GM19452 (cell line): ENCODE results near the gene ZNRF3.
"Not testable (repeated sequence)": the region's sequence is repeated elsewhere in the genome, so short reads cannot be mapped to it uniquely, and the experiment has no call there.

ENCODE experiments used
- ATAC-seq: cut with Tn5 transposase; IDR thresholded peaks from one replicate; pipeline ENCODE4 v1.9.1; 2021; ENCODE audit not compliant: unreplicated experiment

Gene ZNRF3

DNA sequence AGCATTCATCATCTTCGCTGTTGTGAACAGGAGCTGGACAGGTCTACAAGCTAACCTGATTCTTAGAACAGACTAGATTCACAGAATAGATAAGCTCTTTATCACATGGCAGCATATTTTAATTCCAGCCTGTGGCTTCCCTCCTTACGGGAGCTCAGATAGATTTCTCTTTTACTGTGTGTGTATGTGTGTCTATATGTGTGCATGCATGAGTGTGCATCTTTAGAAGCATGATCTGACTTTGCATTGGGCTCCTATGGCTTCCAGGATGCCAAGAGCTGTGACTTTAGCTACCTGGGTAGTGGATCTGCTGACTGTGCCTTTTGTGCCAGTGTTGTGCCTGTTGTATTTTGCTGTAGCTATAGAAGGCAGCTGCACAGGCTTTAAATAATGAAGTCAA lies 44.3 kb downstream of the ZNRF3 start:
- ATAC-seq = no peak

DNA sequence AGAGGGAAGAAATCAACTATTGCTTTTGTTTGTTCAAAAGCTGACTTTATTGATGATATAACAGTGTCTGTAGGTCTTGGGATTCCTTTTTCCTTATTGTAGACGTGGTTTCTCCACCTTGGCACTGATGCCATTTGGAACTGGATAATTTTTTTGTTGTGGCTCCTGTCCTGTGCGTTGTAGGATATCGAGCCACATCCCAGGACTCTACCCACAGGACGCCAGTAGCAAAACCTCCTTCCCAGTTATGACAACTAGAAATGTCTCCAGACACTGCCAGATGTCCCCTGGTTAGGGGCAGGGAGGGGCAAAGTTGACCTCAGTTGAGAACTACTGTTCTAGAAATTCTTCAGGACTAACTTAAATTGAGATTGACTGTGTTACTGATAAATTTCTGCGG lies 45.8 kb downstream of the ZNRF3 start:
- ATAC-seq = no peak

DNA sequence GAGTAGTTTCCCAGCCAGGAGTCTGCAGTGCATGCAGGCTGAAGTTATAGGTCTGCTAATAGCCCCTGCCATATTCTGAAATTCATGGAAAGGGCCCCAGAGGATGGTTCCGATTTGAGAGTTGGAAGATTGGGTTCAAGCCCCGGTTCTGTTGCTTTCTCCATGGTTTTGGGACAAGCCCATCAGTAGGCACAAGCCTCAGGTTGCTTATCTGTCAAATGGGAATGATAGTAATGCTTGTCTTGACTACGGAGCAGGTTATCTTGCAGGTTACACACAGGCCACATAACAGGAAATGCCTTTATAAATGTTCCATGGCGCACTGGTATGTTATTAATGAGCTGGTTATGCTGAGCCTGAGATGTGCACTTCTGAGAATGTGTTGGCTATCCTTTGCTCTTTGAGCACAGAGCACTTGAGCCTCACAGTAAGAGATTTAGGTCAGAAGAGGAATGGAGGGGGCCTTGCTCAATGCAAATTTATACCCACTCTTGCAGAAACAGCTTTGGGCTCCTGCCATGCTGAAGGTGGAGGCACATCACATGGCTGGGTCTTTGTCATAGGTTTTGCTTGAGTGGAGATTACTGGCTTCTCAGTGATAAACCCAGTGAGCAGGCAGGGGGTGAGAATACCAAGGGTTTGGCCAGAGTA lies 47.1 kb downstream of the ZNRF3 start:
- ATAC-seq = no peak

DNA sequence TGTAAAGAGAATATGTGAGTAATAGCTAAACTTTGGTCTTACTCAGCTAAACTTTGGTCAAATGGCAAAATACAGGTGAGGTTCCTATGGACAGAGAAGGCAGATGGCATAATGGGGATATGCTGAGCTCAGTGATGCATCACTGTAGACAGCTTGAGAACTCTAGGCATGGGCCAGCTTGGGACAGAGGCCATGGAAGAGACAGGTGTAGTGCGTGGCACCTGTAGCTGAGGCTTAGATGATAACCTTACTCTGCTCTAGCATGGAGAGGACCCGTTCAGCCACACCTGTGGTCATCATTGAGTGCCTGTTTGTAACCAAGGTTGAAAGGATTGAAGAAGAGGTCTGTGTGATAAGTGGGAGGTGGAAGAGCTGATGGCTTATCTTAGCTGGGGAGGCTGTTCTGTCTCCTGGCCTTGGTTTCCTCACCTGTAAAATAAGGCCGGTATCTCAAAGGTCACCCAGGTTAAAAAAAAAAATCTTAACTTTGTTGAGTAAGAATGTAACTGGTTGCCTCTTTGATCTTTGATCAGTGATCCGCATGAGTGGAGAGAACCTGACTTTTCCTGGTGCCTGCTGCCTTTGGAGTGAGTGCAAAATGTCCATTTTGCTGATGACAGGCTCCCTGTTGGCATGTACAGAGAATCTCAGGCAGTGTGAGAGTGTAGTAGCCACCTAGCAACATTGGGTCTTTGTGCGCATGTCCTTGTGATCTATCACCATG lies 48.6 kb downstream of the ZNRF3 start:
- no peak for ATAC-seq

DNA sequence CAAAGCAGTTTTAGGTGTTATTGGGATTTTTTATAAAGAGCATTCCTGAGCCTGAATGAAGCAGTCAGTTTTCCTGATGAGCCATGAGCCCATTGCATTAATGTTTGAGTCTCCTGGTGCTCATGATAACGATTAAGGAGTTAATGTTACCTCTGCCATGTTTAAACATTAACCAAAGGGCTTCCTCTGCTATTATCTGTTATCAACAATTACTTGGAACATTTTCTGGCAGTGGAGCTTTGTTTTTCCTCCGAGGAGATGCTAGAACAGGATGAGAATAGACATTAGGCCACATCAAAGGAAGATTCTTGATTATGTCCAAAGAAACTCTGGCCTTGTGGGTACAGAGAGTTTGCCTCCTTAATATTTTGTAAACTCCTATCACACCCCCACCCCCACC lies 49.9 kb downstream of the ZNRF3 start:
- ATAC-seq = no peak

DNA sequence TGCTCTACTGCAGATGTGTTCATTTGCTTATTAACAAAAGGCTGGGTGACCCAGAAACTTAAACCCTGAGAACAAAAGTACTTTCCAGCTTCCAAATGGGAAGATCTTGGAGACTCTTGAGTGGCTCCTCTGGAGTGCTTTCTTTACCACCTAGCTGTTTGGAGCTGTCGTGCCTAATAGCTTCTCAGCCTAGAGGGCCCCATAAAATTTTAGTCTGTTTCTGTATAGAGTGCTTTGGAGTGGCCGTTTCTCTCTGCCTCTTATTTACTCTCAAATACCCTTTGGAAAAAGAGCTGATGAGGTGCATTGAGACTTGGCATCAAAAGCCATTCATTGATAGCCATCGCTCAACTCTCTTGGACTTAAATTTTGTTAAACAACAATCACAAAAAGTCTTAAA lies 50.7 kb downstream of the ZNRF3 start:
- ATAC-seq = no peak

DNA sequence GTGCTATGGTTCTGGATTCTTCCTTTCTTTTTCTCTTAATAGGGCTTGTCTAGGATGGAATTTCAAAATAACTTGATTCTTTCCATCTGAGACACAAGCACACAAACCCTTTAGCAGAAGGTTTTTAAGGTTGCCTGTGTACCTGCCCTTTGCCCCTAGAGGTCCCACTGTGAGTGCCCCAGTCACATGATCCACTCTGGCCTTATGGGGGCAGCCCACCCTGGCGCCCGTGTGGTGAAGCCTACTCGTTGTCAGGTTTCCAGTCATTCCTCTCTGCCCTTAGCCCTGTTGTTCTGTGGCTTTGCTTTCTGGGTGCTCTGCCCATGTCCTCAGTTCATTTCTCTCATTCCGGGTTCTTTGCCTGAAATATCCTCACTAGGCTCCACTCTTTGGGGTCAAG lies 51.8 kb downstream of the ZNRF3 start:
- no peak for ATAC-seq

DNA sequence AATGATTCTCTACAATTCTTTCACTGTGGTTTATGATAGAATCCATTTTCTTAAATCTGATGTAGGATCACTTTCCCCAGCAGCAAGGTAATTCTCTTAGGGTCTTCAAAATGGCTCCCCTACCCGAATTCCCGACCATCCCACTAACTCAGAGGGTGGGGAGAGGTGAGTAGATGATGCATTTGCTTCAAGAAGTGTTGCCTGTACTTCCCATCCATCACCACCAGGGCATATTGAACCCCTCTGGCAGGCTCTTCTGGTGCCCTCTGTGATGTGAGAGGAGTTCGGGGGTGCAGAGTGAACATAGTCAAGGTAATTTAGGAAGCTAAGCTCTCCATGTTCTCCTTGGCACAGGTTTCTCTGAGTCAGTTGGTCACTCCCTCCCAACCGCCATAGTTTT lies 52.3 kb downstream of the ZNRF3 start:
- no peak for ATAC-seq

DNA sequence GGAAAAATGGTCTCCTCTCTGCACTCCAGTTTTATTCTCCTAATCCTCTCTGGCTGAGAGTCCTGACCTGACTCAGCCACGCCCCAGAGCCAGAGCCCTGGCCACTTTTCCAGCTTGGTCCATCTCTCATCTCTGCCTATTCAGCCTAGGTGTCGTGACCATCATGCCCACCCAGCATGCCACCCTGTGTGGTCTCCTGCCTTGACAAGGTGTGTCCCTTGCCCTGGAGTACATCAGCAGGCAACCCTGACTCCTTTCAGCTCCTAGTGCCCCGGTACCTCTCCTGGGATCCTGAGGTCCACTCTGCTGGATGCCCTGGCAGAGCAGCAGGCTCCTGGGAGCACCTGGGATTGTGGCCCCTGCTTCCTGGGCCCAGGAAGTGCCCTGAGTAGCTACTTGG lies 52.8 kb downstream of the ZNRF3 start:
- ATAC-seq = no peak

DNA sequence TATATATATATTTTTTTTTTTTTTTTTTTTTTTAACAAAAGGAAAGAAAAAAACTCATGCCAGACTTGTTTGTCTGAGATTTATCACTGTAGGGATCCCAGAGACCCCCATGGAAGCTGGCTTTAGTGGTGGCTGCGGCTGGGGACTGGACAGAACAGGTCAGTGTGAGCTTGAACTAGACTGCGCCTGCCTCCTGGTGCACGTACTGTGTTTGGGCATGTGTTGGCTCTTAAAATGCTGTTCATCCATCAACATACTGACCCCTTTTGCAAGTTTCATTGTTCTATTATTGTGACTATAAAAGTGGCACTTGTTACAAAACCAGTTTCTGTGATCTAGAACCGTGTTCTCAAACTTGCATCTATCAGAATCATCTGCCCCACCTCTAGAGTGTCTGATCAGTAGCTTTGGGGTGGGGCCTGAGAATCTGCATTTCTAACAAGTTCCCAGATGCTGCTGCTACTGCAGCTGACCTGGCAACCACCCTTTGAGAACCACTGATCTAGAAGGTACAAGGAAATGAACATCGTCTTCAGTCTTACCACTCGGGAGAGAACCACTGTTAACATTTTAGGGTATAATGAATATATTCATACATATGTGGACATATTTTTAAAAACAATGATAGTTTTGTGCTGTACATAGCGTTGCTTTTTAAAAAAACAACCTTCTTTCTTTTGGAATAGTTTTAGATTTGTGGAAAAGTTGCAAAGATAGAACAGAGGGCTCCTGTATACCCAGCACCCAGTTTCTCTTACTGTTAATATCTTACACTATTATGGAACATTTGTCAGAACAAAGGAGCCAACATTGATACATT lies 54.0 kb downstream of the ZNRF3 start:
- ATAC-seq = no peak

DNA sequence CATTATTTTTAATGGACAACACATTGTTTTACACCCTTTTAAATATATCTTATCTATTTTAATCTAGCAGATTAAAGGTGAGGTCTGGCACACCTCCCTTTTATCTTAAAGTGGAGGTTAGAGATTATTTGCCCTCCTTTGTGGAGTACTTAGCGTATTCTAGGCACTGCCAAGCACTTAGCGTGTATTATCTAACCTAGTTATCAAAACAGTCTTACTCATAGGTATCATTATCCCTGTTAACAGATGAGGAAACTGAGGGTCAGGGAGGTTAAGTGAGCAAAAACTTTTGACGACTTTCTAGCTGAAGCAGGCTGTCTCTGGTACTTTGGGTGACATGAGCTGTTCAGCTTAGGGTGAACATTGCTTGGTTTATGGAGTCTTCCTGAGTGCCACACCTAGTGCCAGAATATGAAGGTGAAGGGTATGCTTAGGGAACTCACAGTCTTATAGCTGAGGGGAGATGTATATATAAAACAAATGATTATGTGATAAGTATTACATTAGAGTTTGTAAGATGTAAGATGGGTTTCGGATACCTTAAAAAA lies 55.0 kb downstream of the ZNRF3 start:
- ATAC-seq = no peak

DNA sequence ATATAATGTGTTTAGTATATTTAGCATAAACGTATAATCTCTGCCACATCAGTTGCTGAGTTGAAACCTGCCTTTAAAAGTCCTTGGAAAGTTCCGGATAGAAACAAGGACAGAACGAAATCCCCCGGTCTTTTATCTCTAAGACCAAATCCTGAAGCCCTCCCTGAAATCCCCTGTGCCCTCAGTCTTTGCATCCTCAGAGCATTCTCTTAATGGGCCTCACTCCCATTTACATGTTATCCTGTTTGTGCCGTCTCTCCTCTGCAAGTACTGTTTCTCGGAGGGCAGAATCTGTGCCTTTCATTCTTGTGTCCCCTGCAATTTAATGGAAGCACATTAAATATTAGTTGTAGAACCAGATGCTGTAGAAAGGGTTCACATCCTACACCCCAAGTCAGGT lies 56.0 kb downstream of the ZNRF3 start:
- no peak for ATAC-seq

DNA sequence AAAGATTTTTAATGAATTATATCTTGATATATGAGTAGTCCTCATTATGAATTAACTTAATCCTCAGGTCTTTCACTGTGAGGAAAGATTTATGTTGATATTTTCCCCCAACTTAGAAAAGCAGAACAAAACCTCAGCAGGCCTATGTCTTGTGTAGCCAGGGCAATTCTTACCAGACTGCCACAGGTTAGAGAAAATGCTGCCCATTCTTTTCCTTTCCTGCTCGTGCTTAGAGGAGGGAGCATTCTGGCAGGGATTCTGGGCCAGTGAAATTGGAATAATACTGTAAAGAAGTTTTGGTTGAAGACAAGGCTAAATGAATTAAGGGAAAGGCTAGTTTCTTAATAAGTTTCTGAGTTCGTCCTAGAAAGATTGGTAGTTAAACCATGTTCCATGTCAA lies 56.6 kb downstream of the ZNRF3 start:
- no peak for ATAC-seq

DNA sequence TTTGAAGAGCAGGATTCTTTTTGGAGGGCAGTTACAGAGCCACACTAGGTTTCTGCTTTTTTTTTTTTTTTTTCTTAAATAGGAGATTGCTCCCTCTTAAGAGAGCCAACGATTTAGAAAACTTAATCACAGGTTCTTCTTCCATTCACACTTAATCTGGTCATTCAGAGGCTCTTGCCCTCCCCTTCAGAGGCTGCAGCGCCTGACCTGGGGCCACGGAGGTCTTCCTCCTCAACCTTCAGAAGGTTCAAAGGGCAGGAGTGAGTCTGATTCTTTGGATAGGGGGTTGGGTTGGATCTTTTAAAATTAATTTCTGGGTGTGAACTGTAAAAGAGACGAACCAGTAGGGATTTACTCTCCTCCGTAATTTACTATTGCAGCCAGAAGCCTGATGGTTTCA lies 57.1 kb downstream of the ZNRF3 start:
- ATAC-seq = no peak

DNA sequence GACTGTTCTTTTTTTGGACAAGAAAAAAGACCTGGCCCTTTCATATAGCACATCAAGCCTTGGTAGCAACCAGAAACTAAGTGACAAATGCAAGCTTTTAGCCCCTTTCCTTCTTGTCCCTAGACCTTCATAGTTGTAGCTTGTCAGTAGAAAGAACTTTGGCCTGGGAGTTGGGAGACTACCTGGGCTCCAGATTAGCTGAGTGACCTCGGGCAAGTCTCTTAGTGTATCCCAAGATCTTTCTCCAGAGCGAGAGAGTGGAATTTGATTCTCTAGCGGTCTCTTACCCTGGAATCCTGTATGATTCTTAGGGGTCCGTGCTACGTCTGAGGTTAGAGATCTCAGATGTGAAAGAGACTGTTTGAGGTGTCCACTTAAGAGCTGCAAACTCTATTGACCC lies 59.0 kb downstream of the ZNRF3 start:
- no peak for ATAC-seq

DNA sequence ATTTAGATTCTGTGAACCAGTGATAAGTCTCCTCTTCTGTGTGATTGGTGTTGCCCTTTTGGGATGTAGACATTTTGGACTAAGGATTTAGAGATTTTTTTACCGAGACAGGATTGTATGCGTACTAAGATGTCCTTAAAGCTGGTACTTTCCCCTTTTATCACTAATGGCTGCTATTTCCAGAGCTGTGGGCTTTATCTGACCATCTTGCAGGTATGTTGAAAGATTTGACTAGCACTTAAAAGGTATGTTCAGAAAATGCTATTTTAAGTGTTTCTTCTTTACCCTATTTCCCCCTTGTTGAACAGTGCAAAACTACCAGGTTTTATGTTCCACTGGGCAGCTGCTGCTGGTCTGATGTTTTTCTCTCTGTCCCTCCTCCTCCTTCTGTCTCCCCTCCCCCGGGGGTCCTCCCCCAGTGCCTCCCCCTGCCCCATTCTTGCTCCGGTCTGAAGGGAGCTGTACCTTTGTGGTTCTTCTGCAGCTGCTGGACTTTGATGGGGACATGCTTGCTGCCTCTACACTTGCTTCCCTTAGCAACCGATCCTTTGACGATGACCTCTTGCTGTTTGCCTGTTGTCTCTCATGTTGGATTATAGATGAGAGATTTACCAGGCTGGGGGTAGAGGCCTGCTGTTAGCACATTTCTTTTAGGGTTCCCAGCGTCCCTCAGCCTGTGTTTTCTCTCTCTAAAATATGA lies 59.6 kb downstream of the ZNRF3 start:
- ATAC-seq = no peak

DNA sequence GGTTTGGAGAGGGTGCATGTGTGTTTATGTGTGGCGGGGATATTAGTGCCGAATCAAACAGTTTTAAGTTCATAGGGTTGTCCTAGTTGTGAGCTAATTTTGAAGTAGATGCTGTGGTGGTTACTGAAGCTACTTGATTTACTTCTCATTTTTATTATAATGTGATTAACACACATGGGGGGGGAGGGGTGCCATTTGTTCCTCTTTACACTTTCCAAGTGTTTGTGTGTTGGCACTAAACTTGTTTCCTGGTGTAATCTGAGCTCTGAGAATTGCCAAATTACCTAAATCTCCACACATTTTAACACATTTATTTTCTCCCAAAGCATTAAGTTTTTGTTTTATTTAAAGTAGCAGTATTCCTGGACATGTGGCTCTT lies 60.1 kb downstream of the ZNRF3 start:
- ATAC-seq = no peak

DNA sequence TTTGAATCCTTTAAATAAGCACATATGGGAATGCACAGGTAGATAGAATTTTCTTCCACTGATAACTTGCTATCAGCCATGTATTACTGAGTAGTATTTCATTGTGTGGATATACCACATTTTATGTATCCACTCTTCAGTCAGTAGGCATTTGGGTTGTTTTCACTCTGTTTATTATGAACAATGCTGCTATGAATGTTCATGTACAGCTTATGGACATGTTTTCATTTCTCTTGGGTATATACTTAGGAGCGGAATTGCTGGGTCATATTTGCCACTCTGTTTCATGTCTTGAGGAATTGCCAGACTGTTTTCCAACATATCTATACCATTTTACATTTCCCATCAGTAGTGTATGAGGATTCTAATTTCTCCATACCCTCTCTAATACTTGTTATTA lies 63.8 kb downstream of the ZNRF3 start:
- no peak for ATAC-seq

DNA sequence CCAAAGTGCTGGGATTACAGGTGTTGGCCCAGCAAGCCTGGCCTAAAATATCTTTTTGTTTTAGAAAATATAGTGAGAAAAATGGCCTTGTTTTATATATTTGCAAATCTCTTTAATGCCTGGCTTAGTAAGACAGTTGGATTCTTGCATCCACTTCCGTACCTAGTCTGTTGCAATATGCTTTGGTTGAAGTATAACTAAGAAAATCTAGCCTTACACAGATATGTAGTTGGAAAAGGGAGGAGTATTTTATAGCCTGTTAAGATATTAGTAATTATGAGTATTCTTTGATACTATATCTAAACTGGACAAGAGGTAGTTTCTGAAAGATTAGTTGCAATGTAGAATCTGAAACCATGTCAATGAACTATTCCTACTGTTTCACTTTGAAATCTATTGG lies 65.1 kb downstream of the ZNRF3 start:
- no peak for ATAC-seq

DNA sequence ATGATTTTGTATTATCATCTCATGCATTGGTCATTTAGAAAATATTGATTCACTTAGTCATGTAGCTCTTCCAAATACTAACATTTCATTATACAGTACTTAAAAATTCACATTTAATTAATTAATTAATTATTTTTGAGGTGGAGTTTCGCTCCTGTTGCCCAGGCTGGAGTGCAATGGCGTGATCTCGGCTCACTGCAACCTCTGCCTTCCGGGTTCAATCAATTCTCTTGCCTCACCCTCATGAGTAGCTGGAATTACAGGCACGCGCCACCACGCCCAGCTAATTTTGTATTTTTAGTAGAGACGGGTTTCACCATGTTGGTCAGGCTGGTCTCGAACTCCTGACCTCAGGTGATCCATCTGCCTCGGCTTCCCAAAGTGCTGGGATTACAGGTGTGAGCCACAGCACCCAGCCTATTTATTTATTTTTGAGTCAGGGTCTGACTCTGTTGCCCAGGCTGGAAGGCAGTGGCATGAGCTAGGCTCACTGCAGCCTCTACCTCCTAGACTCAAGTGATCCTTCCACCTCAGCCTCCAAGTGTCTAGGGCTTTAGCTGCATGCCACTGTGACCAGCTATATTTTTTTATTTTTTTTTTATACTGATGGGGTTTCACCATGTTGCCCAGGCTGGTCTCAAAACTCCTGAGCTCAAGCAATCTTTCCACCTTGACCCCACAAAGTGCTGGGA lies 65.6 kb downstream of the ZNRF3 start:
- ATAC-seq = not testable (repeated sequence)

DNA sequence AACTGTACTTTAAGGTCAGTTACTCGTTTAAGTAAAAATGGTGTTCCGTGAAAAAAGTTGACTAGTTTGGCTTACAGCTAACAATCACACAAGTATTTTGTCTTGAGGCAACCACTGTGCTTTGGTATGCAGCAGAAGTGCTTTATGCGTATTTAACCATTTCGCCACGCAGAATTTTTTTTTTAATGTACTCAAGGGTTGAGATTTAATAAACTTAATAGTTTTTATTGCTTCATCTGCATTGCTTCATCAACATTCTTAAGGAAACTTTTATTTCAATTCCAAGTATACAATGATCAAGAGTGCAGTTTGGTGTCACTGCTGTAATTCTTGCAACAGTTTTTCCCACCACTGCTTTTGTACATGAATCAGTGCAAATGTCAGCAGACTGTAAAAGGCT lies 66.4 kb downstream of the ZNRF3 start:
- ATAC-seq = no peak
